HPDE6-E6E7 (cell line): ENCODE measurements around the gene CLDND2.

Experiments
- DNase-seq: peaks from one replicate; pipeline ENCODE4 v3.0.0; 2011; ENCODE audit warnings: missing footprints; ENCODE audit errors: extremely low spot score

Gene CLDND2

GRCh38 chr19:51331193-51331592, 37.6 kb downstream of the CLDND2 start:
- DNase-seq, result no peak

- no peak for DNase-seq
These were observed 38.4 kb downstream of the CLDND2 start for GRCh38 chr19:51330366-51330765.

- DNase-seq, result no peak
These were observed 39.4 kb downstream of the CLDND2 start for GRCh38 chr19:51329411-51329810.

GRCh38 chr19:51327066-51328001, 41.5 kb downstream of the CLDND2 start:
- DNase-seq, result peak; percentile 49

- DNase-seq, result no peak
These were observed 42.4 kb downstream of the CLDND2 start for GRCh38 chr19:51326216-51327065.

GRCh38 chr19:51325161-51325976, 43.4 kb downstream of the CLDND2 start:
- no peak for DNase-seq

GRCh38 chr19:51324167-51324481, 44.7 kb downstream of the CLDND2 start:
- no peak for DNase-seq

GRCh38 chr19:51323481-51324166, 45.2 kb downstream of the CLDND2 start:
- no peak for DNase-seq

- DNase-seq, result no peak
These were observed 47.0 kb downstream of the CLDND2 start for GRCh38 chr19:51321799-51322198.

GRCh38 chr19:51320280-51320657, 48.5 kb downstream of the CLDND2 start:
- no peak for DNase-seq

- DNase-seq, result no peak
These were observed 49.0 kb downstream of the CLDND2 start for GRCh38 chr19:51319649-51320279.

GRCh38 chr19:51318687-51319648, 49.8 kb downstream of the CLDND2 start:
- DNase-seq, result no peak

GRCh38 chr19:51317968-51318367, 50.8 kb downstream of the CLDND2 start:
- DNase-seq, result no peak

- no peak for DNase-seq
These were observed 51.4 kb downstream of the CLDND2 start for GRCh38 chr19:51317376-51317775.
